GM19193 (cell line): ENCODE measurements around the gene CEL.

ENCODE experiments used
- POLR2A ChIP-seq: IDR thresholded peaks from 4 replicates; pipeline ENCODE4 v1.6.1; 2011; ENCODE audit not compliant: insufficient read depth, insufficient read length; ENCODE audit errors: extremely low read depth

CEL gene

DNA sequence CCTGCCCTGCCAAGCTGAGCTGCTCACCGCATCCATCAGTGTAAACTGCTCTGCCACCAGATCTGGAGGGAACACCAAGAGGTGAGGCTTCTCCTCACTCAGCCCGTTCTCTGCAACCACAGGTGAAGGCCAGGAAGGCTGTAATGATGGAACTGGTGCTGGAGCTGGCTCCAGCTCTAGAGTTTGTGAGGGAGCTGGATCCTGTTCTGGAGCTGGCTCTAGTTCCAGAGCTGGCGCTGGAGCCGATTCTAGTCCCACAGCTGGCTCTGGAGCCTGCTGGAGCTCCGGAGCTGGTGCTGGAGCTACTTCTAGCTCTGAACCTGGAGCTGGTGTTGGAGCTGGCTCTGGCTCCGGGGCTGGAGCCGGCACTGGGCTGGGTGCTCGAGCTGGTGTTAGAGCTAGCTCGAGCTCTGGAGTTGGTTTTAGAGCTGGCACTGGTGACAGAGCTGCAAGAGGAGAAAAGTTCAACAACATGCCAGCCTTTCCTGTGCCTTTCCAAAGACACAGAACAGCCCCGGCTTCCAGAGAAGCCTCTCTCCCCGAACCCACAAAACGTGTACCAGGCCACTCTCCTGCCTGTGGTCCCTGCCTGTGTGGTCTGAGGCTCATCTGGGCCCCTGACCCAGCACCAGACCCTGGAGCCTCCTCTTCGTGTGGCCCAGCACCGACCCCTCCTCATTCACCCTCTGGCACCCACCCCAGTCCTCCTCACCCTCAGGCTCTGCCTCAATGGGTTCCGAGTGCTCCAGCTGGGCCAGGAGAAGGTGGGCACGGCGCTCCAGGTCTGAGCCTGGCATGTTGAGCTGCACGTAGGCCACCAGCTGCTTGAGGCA is 46.4 kb downstream of the CEL start:
- TF ChIP-seq POLR2A, result no peak

DNA sequence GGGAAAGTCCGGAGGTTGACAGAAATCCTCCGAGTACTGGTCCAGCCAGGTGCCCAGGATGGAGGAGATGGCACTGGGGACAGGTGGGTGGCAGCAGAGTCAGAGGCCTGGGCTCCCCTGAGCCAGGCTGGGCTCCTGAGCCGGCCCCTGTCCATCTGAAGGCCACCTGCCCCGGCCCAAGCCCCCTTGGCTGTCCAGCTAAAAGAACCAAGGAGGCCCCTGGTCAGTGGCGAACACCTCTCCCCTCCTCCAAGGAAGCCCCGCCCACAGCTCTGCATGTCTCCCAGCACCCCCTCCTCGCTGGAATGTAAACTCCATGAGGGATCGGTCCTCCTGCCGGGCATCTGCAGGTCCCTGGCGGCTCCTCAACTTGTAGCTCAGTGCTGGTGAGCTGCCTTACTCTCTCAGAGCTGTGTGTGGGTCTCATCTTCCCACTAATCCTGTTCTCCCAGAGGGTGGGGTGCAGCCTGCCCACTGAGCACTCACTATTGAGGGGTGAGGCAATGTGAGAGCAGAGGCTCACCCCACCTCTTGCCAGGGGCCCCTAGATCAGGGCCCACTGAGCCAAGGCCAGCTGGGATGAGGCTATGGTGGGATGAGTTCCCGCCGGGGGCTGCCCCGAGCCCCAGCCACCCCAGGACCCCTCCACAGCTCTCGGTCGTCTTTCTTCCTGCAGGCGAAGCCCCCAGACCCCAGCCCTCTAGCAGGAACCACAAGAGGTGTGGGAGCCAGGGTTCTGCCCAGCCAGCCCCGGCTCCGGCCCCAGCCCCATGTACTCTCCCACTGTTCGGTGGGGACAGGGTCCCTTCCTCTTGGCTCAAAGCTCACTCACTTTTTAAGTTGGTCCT is 47.2 kb downstream of the CEL start:
- TF ChIP-seq POLR2A, result no peak

DNA sequence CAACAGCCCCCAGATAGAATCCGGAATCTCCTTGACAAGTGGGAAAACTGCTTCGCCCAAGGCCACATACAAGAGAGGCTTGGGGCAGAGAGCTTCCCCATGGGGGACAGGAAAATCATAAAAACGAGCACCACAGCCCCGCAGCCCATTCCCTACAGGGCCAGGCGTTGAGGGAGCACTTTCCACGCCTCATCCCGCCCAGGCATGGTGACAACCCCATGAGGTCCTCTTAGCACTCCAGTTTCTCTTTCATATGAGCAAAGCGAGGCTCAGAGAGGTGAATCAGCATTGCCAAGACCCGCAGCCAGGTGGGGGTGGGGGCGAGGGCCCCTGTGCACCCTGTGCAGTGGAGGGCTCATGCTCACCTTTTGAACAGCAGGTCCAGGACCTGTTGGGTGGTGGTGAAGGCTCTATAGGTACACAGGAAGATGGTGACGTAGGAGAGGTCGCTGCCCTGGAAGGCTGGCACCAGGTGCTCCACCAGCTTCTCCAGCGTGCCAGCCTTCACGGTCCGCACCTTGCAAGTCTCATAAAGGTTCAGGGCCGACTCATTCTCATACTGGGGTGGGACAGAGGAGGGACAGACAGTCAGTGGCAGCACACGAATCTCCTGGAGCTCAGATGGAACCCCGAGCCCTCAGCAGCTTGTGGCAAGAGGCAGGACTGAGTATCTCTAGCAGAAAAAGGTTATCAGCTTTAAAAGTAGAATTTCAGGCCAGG is 48.3 kb downstream of the CEL start:
- TF ChIP-seq POLR2A, result no peak

GRCh38 chr9:133111808-133112662 is 50.3 kb downstream of the CEL start:
- no peak for TF ChIP-seq POLR2A

GRCh38 chr9:133112663-133113026 is 50.9 kb downstream of the CEL start:
- TF ChIP-seq POLR2A, result no peak

DNA sequence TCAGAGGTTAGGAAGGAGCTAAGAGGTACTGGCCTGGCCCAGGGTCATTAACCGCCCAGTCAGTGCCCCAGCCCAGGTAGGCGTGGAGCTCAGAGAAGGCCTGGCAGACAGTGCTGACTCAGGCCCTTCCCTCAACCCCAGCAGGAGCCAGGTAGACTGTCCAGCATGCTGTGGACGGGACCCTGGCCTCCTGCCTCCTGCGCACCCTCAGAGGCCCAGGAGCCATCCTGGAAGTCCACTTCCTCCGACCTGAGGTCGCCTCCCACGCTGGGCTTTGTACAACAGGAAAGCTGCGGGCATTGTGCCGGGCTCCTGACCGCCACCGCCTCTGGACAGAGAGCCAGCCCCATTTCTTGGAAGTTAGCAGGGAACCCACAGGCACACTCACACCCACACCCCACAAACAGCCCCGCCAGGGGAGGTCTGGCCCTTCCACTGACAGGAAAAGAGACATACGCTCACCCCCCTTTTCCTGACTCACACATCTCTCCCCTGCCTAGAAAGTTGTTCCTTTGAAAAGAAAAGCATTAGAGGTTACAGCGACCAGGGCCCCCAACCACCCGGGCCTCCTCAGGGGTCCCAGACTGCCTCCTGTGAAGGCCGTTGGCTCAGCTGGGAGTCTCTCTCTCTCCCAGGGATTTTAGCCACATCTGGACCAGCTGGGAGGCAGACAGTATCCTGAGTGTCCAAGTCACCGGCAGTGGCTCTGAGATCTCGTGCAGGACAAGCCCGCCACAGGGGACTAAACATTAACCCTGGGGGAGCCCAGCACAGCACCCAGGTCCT is 51.6 kb downstream of the CEL start:
- no peak for TF ChIP-seq POLR2A

DNA sequence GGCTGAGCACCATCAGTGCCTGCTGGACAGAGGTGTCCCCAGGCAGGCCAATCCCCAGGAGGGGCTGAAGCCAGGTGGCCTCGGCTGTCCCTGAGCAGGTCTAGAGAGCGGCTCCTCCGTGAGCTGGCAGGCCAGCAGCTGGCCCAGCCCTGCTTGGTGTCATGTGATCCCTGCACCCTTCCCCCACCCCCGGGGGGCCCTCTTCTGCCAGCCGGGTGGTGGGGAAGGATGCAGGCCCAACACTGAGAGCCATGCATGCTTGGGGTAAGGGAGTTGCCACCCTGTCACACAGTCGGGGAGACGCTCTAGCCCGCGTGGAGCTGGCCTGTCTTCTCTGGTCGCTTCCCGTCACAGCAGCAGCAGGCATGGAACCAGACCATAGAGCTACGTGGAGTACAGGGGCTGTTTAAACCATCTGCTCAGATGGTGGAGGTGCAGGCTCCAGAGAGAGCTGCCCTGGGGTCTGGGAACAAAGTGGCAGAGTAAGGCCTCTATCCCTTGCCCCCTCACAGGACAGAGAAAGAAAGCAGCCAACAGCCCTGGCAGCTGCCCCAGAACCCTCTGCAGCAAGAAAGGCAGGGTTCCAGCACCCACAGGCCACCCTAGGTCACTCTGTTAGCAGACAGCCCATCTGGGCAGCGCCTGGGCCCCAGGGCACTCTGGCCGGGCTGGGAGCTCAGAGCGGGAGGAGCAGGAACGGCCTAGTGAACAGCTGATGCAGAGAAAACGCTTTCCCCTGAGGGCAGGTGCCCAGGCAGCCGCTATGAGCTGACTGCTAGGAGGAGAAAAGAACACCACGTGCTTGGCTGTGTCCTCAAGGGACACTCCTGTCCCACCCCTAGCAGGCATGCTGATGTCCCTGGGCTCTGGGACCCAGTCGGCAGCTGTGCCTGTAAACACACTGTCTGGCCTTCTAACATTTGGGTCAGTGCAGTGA is 52.4 kb downstream of the CEL start:
- no peak for TF ChIP-seq POLR2A

DNA sequence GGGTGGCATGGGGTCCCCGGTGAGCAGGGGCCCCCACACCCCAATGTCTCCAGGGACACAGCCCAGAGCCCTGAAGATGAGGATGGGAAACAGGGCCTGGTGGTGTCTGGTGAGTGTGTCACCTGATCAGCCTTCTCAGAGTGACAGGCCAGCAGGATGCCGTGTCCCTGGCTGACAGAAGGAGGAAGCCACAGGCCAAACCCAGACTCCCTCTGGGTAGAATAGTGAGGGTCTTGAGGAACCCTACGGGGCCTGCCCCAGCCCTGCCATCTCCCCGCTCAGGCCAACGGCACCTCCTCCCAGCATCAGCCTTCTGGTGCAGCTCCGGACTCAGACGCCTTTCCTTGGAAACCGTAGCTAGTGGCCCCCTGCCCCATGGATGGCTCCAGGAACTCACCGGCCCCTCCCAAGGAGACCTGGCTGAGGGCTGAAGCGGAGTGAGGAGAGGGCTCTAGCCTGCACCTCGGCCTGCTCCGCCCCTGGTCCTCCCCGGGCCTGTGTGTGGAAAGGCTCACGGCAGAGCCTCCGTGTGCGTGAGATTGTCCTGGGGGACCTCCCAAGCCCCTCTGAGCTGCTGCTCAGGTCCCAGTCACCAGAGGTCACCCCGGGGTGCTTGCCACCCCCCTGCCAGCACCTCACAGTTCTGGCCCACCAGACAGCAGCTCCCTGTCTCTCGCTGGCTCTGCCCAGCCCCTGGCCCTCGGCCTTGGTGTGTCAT is 53.3 kb downstream of the CEL start:
- peak; percentile 45 for TF ChIP-seq POLR2A

- peak; percentile 81 for TF ChIP-seq POLR2A
Observed at GRCh38 chr9:133115604-133116345, 54.0 kb downstream of the CEL start.

- TF ChIP-seq POLR2A, result no peak
Observed at GRCh38 chr9:133116346-133117231, 54.8 kb downstream of the CEL start.
